ENCODE results near the gene ACOT12. TPM values are rescaled to one million over a fixed set of nuclear protein-coding genes. Genes with fewer than 3 reads are reported as not detected.

The ACOT12 gene
- total and polyA plus RNA-seq, 2 of the 13 experiments (the other 11 are each of a cell fraction or from before 2014, with no cell fraction given), result not detected

GRCh38 chr5:81371354-81371876 lies 22.5 kb downstream of the ACOT12 start (continued):
- TF ChIP-seq, protein P1, sequence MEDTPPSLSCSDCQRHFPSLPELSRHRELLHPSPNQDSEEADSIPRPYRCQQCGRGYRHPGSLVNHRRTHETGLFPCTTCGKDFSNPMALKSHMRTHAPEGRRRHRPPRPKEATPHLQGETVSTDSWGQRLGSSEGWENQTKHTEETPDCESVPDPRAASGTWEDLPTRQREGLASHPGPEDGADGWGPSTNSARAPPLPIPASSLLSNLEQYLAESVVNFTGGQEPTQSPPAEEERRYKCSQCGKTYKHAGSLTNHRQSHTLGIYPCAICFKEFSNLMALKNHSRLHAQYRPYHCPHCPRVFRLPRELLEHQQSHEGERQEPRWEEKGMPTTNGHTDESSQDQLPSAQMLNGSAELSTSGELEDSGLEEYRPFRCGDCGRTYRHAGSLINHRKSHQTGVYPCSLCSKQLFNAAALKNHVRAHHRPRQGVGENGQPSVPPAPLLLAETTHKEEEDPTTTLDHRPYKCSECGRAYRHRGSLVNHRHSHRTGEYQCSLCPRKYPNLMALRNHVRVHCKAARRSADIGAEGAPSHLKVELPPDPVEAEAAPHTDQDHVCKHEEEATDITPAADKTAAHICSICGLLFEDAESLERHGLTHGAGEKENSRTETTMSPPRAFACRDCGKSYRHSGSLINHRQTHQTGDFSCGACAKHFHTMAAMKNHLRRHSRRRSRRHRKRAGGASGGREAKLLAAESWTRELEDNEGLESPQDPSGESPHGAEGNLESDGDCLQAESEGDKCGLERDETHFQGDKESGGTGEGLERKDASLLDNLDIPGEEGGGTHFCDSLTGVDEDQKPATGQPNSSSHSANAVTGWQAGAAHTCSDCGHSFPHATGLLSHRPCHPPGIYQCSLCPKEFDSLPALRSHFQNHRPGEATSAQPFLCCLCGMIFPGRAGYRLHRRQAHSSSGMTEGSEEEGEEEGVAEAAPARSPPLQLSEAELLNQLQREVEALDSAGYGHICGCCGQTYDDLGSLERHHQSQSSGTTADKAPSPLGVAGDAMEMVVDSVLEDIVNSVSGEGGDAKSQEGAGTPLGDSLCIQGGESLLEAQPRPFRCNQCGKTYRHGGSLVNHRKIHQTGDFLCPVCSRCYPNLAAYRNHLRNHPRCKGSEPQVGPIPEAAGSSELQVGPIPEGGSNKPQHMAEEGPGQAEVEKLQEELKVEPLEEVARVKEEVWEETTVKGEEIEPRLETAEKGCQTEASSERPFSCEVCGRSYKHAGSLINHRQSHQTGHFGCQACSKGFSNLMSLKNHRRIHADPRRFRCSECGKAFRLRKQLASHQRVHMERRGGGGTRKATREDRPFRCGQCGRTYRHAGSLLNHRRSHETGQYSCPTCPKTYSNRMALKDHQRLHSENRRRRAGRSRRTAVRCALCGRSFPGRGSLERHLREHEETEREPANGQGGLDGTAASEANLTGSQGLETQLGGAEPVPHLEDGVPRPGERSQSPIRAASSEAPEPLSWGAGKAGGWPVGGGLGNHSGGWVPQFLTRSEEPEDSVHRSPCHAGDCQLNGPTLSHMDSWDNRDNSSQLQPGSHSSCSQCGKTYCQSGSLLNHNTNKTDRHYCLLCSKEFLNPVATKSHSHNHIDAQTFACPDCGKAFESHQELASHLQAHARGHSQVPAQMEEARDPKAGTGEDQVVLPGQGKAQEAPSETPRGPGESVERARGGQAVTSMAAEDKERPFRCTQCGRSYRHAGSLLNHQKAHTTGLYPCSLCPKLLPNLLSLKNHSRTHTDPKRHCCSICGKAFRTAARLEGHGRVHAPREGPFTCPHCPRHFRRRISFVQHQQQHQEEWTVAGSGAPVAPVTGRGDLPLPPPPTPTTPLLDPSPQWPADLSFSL (CRISPR knock-in tag; IDR thresholded peaks at IDR 0.05), result no peak
- TF ChIP-seq HOXA7 (CRISPR knock-in tag; IDR thresholded peaks at IDR 0.05) (no peak), SNAPC2 (CRISPR knock-in tag; IDR thresholded peaks at IDR 0.05) (0 out of 2 replicates have a peak, but pooled peaks have one; percentile 42), ZNF331 (CRISPR knock-in tag; IDR thresholded peaks at IDR 0.05) (no peak), SOX13 (IDR thresholded peaks at IDR 0.05) (no peak), SOX13 (CRISPR knock-in tag; conservative IDR thresholded peaks at IDR 0.05 in 1 of 2, IDR thresholded peaks at IDR 0.05 in 1 of 2) (peak in 1 of 2 experiments; percentile 82; a peak in 2 of 4 replicates), PAWR (CRISPR knock-in tag; IDR thresholded peaks at IDR 0.05; ENCODE audit: borderline replicate concordance) (no peak), POLR2AphosphoS5 (IDR thresholded peaks at IDR 0.05; ENCODE audit: low read depth, low read length) (no peak), ZNF264 (CRISPR knock-in tag; IDR thresholded peaks at IDR 0.05) (peak; percentile 52; the same call in 1 of the 2 replicates), ZNF143 (CRISPR knock-in tag; IDR thresholded peaks at IDR 0.05) (no peak), SAFB2 (CRISPR knock-in tag; IDR thresholded peaks at IDR 0.05; ENCODE audit: borderline replicate concordance, low read depth) (no peak), DR1 (CRISPR knock-in tag; IDR thresholded peaks at IDR 0.05) (no peak), ZNF10 (CRISPR knock-in tag; IDR thresholded peaks at IDR 0.05; ENCODE audit: borderline replicate concordance, low read depth) (no peak), KLF15 (CRISPR knock-in tag; IDR thresholded peaks at IDR 0.05; ENCODE audit: borderline replicate concordance) (no peak), NFYC (CRISPR knock-in tag; IDR thresholded peaks at IDR 0.05) (no peak), ZNF549 (CRISPR knock-in tag; IDR thresholded peaks at IDR 0.05) (no peak), JARID2 (CRISPR knock-in tag; IDR thresholded peaks at IDR 0.05; ENCODE audit: insufficient replicate concordance) (no peak), PHF20 (CRISPR knock-in tag; IDR thresholded peaks at IDR 0.05) (no peak)
- TF ChIP-seq, protein P2, sequence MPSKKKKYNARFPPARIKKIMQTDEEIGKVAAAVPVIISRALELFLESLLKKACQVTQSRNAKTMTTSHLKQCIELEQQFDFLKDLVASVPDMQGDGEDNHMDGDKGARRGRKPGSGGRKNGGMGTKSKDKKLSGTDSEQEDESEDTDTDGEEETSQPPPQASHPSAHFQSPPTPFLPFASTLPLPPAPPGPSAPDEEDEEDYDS (CRISPR knock-in tag; IDR thresholded peaks at IDR 0.05), result no peak
- TF ChIP-seq, protein P3, sequence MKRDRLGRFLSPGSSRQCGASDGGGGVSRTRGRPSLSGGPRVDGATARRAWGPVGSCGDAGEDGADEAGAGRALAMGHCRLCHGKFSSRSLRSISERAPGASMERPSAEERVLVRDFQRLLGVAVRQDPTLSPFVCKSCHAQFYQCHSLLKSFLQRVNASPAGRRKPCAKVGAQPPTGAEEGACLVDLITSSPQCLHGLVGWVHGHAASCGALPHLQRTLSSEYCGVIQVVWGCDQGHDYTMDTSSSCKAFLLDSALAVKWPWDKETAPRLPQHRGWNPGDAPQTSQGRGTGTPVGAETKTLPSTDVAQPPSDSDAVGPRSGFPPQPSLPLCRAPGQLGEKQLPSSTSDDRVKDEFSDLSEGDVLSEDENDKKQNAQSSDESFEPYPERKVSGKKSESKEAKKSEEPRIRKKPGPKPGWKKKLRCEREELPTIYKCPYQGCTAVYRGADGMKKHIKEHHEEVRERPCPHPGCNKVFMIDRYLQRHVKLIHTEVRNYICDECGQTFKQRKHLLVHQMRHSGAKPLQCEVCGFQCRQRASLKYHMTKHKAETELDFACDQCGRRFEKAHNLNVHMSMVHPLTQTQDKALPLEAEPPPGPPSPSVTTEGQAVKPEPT (CRISPR knock-in tag; IDR thresholded peaks at IDR 0.05; ENCODE audit: low read depth), result no peak
- TF ChIP-seq, protein P4, sequence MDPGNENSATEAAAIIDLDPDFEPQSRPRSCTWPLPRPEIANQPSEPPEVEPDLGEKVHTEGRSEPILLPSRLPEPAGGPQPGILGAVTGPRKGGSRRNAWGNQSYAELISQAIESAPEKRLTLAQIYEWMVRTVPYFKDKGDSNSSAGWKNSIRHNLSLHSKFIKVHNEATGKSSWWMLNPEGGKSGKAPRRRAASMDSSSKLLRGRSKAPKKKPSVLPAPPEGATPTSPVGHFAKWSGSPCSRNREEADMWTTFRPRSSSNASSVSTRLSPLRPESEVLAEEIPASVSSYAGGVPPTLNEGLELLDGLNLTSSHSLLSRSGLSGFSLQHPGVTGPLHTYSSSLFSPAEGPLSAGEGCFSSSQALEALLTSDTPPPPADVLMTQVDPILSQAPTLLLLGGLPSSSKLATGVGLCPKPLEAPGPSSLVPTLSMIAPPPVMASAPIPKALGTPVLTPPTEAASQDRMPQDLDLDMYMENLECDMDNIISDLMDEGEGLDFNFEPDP (CRISPR knock-in tag; conservative IDR thresholded peaks at IDR 0.05), result no peak
